Spleen (tissue), 11 donors: ENCODE measurements around the gene GOSR1. TPM values are rescaled to one million over a fixed set of nuclear protein-coding genes. Genes with fewer than 3 reads are reported as not detected.
"Not testable (repeated sequence)": the region's sequence is repeated elsewhere in the genome, so short reads cannot be mapped to it uniquely, and the experiment has no call there.

Source experiments
- DNase-seq: peaks from one replicate; pipeline ENCODE4 v3.0.0-alpha.2; 2020
- H3K27ac ChIP-seq, 8 donors: fragments of 200-600 bp; sonication (generic) in 7 of 8; 1 replicate in 4 of 8; 2 replicates in 4 of 8; pipeline versions ENCODE4 v1.5.0 to v1.8.0; 2016 to 2021; ENCODE audit warnings: inconsistent platforms in 4 of 8, mild to moderate bottlenecking in 4 of 8, moderate library complexity in 1 of 8
- H3K27me3 ChIP-seq, 7 donors: fragments of 200-600 bp; sonication (generic) in 6 of 7; replicated peaks in 1 of 7; 1 replicate in 4 of 7; 2 replicates in 3 of 7; pipeline versions ENCODE4 v1.5.0 to v1.8.0; 2016 to 2021; ENCODE audit warnings: inconsistent platforms in 3 of 7, mild to moderate bottlenecking in 1 of 7
- H3K36me3 ChIP-seq, 6 donors: fragments of 200-600 bp; sonication (generic) in 5 of 6; 1 replicate in 4 of 6; 2 replicates in 2 of 6; pipeline versions ENCODE4 v1.5.0 to v1.8.0; 2016 to 2021; ENCODE audit warnings: inconsistent platforms in 2 of 6
- H3K4me1 ChIP-seq, 6 donors: fragments of 200-600 bp; sonication (generic) in 5 of 6; 1 replicate in 3 of 6; 2 replicates in 3 of 6; pipeline versions ENCODE4 v1.5.0 to v1.8.0; 2016 to 2021; ENCODE audit warnings: inconsistent platforms in 3 of 6
- H3K4me3 ChIP-seq, 8 donors: fragments of 200-600 bp; sonication (generic) in 7 of 8; 1 replicate in 4 of 8; 2 replicates in 4 of 8; pipeline versions ENCODE4 v1.5.0 to v1.8.0; 2016 to 2021; ENCODE audit warnings: inconsistent platforms in 4 of 8, mild to moderate bottlenecking in 4 of 8, moderate library complexity in 2 of 8
- H3K9me3 ChIP-seq, 8 donors: fragments of 200-600 bp; sonication (generic) in 7 of 8; 1 replicate in 4 of 8; 2 replicates in 4 of 8; pipeline versions ENCODE4 v1.5.0 to v1.8.0; 2016 to 2021; ENCODE audit warnings: inconsistent platforms in 4 of 8
- CTCF ChIP-seq, 11 experiments: fragments of 200-600 bp in 7 of 11; fragments of 450-650 bp in 4 of 11; sonication (generic) in 4 of 11; IDR thresholded peaks in 8 of 11; conservative IDR thresholded peaks in 3 of 11; 1 replicate in 7 of 11; 2 replicates in 4 of 11; pipeline versions ENCODE4 v1.4.0 to v1.8.0; 2016 to 2021; ENCODE audit warnings: antibody characterized with exemption in 11 of 11, inconsistent platforms in 4 of 11, mild to moderate bottlenecking in 1 of 11
- POLR2A ChIP-seq, 3 donors: fragments of 450-650 bp; IDR thresholded peaks; one replicate each; pipeline ENCODE4 v1.5.1; 2017; ENCODE audit warnings: antibody characterized with exemption in 3 of 3, mild to moderate bottlenecking in 1 of 3
- POLR2AphosphoS5 ChIP-seq, 3 donors: sonication (generic); formaldehyde crosslinking; IDR thresholded peaks; one replicate each; pipeline ENCODE4 v1.5.1; 2017; ENCODE audit warnings: antibody characterized with exemption in 3 of 3
- WGBS, 5 donors: extraction: QIAGEN DNeasy Blood & Tissue Kit in 3 of 5; methylation state at CpG; one replicate each; pipeline versions ENCODE4 v1.1.5 to v1.1.7; 2013 to 2018; 5-methylcytosine and 5-hydroxymethylcytosine counted together
- intact Hi-C: fragments of 100-400 bp; cut with DNase I; formaldehyde crosslinking; loops from one replicate; pipeline ENCODE4 v1.15.0; 2023; ENCODE audit warnings: low total_unique reads
- polyA plus RNA-seq, 3 donors: library from polyadenylated mRNA; stranded (reverse); fragments of 200-250 nt; gene quantifications; one replicate each; pipeline ENCODE4 v1.2.1, GENCODE V29; 2013
- total RNA-seq, 7 donors: library from RNA; depleted of rRNA in 3 of 7; stranded (reverse); fragments of >200 nt in 3 of 7; fragmentation: NEBNext Ultra II Directional in 4 of 7; extraction: Animal tissue kit (Norgen Biotek cat#: 25700) in 4 of 7; gene quantifications; one replicate each; pipeline versions ENCODE4 v1.1.0 to v1.2.1, GENCODE V29; 2016 to 2021
- donor health status: healthy with polysubstance abuse.
- donor health status: DM: no; HTN: no; CAD: no; lungs with moderate emphysema.
- donor health status: DM: no; HTN: no; CAD: no.
- donor health status: Bipolar disorder and iron deficiency.
- donor health status: healthy.
- donor health status: DM: no; HTN: no; CAD: no.
- donor health status: DM: yes; HTN: yes; CAD: no.

The GOSR1 gene
- total and polyA plus RNA-seq, 10 donors: 10.8 to 56.6 (median 48.4) TPM

- intact Hi-C loops: no loop called here
- Histone ChIP-seq H3K27ac (no peak overlapping the region), H3K4me3 (no peak overlapping the region), H3K27me3 (no peaks in the 10 kb centered on the region), H3K9me3 (no peaks in the 10 kb centered on the region), H3K4me1 (no peaks in the 10 kb centered on the region), H3K36me3 (no peaks in the 10 kb centered on the region)
- 5 to 14% (median 6%) methylated on average over 2 of the region's 2 CpGs for WGBS, 5 donors
- TF ChIP-seq POLR2A (IDR thresholded peaks at IDR 0.05) (no peak), POLR2AphosphoS5 (IDR thresholded peaks at IDR 0.05) (no peak), CTCF (IDR thresholded peaks at IDR 0.05 in 8 of 11, conservative IDR thresholded peaks at IDR 0.05 in 3 of 11) (no peak)
- no peak for DNase-seq
Observed at GRCh38 chr17:30570191-30570590, 93.0 kb downstream of the GOSR1 start.

DNA sequence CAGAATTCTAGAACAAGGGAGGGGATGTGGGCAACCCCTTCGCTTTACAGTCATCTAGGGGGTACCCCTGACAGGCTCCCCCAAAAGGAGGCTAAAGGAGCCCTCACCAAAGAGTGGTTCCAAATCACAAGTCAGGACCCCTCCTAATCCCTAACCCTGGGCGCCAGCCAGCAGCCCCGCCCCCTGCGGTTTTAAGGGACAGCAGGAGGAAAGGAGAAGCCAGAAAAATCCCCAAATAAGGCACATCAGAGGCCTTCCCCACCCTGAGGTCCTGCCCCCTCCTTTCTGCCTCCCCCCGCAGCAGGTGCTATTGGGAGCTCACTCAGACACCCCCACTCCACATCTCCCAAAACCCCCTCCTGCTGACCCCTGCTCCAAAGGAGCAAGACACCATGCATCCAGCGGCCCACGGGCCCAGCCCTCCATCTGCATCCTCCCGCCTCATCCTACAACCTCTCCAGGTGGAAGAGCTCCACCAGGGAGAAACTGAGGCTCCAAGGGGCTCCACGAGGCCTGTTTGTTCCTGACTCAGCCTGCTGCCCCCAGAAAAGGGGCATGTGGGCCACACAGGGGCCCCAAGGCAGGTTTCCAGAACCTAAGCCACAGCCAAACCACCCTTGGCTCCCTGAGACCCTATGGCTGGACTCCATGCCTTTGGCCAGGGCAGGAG lies 93.5 kb downstream of the GOSR1 start:
- Histone ChIP-seq H3K27me3 (no peaks in the 10 kb centered on the region), H3K4me1 (no peaks in the 10 kb centered on the region), H3K4me3 (no peak overlapping the region), H3K9me3 (no peaks in the 10 kb centered on the region), H3K36me3 (no peaks in the 10 kb centered on the region), H3K27ac (no peak overlapping the region)
- WGBS, 5 donors: 34 to 68% (median 55%) methylated on average over 6 to 9 of the region's 9 CpGs
- DNase-seq: no peak
- intact Hi-C loops: no loop called here
- TF ChIP-seq POLR2A (IDR thresholded peaks at IDR 0.05): no peak
- no peak for TF ChIP-seq CTCF (IDR thresholded peaks at IDR 0.05 in 8 of 11, conservative IDR thresholded peaks at IDR 0.05 in 3 of 11)
- TF ChIP-seq POLR2AphosphoS5 (IDR thresholded peaks at IDR 0.05): no peak

DNA sequence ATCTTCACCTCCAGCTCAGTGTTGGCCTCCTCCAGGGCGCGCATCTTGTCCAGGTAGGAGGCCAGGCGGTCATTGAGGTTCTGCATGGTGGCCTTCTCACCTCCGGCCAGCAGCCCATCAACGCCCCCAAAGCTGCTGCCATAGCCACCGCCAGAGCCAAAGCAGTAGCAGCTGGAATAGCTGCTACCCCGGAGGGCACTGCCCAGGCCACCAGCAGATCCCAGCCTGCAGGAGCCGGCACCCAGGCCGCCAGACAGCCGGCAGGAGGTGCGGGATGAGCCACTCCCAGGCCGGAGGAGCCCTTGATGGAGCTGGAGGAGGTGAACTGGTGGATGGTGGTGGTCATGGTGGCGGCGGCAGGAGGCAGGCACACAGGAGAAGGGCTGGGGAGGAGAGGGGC lies 94.2 kb downstream of the GOSR1 start:
- H3K9me3 ChIP-seq, DNase-seq, H3K4me3 ChIP-seq, H3K4me1 ChIP-seq, H3K36me3 ChIP-seq, intact Hi-C loops, H3K27me3 ChIP-seq, H3K27ac ChIP-seq: not testable (repeated sequence)
- 75 to 93% (median 90%) methylated on average over 8 to 14 of the region's 14 CpGs for WGBS, 5 donors

- intact Hi-C loops: no loop called here
- DNase-seq: no peak
- Histone ChIP-seq H3K27ac (no peak overlapping the region), H3K4me1 (no peaks in the 10 kb centered on the region), H3K4me3 (no peak overlapping the region), H3K9me3 (no peaks in the 10 kb centered on the region), H3K27me3 (no peaks in the 10 kb centered on the region), H3K36me3 (no peaks in the 10 kb centered on the region)
- WGBS, 5 donors: 75 to 92% (median 85%) methylated on average over 7 of the region's 7 CpGs
- TF ChIP-seq POLR2AphosphoS5 (IDR thresholded peaks at IDR 0.05): no peak
- TF ChIP-seq CTCF (IDR thresholded peaks at IDR 0.05 in 8 of 11, conservative IDR thresholded peaks at IDR 0.05 in 3 of 11): no peak
- TF ChIP-seq POLR2A (IDR thresholded peaks at IDR 0.05): no peak
Observed at GRCh38 chr17:30571921-30572320, 94.7 kb downstream of the GOSR1 start.

DNA sequence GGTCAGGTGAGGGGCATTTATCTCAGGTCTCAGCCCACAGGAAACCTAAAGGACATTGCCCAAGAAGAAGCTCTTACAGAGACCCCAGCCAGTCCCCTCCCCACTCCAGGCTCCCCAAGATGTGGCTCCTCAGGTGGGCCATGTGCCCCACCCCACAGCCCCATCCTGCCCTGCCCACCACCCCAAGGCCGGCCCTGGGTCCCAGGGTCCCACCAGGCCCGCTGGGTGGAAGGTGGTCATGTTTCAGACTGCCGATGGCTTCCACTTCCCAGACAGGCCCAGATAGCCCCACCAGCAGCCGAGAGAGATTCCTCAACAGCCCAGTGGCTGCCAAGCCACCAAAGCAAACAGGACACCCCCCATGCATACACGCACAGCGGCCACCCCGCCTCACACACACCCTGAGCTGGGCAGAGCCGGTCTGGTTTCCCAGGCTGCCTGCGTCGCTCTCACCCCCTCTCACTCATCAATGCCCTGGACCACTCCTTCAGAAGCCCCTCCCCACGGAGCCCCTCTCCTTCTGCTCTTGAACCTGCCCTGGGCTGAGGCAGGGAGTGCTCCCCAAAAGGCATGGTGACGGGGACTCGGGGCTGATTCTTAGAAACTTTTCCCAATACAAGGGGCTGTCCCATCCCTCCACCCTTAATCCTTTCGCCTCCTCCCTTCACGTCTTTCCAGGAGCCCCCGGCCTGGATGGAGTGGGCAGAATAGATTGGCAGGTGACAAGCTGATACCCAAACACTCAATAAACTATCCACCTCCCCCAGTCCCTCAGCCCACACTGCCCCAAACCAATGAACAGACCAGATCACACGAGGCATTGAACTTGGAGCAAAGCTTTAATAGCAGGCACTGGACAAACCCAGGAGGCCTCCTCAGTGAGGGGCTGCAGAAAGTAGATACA lies 95.7 kb downstream of the GOSR1 start:
- H3K9me3 ChIP-seq, H3K27ac ChIP-seq, H3K36me3 ChIP-seq, H3K27me3 ChIP-seq, H3K4me3 ChIP-seq, intact Hi-C loops, DNase-seq, H3K4me1 ChIP-seq: not testable (repeated sequence)
- WGBS, 5 donors: 82 to 89% (median 88%) methylated on average over 14 to 17 of the region's 17 CpGs
